GM19397 (cell line): ENCODE measurements around the gene CUL1.

Source experiments
- ATAC-seq: cut with Tn5 transposase; IDR thresholded peaks from one replicate; pipeline ENCODE4 v1.9.1; 2021; ENCODE audit warnings: mild to moderate bottlenecking, moderate library complexity; ENCODE audit not compliant: unreplicated experiment

Gene CUL1

GRCh38 chr7:148838905-148839304 is 140.2 kb downstream of the CUL1 start:
- no peak for ATAC-seq

GRCh38 chr7:148847815-148848734 is 149.4 kb downstream of the CUL1 start:
- ATAC-seq = no peak

GRCh38 chr7:148849393-148850098 is 150.8 kb downstream of the CUL1 start:
- ATAC-seq = no peak

- no peak for ATAC-seq
These were observed 151.9 kb downstream of the CUL1 start for GRCh38 chr7:148850564-148850963.
